Middle frontal gyrus (tissue), 1 donor: ENCODE results near the gene FAU.
"Not testable (repeated sequence)": the region's sequence is repeated elsewhere in the genome, so short reads cannot be mapped to it uniquely, and the experiment has no call there.

ENCODE experiments used
- DNase-seq: peaks from one replicate; pipeline ENCODE4 v3.0.0-alpha.2; 2015; ENCODE audit warnings: low spot score; ENCODE audit errors: extremely low spot score

FAU gene

GRCh38 chr11:65121447-65121864, 478 bp downstream of the FAU start:
- no peak for DNase-seq

- no peak for DNase-seq
Measured at GRCh38 chr11:65120831-65121230, 1.1 kb downstream of the FAU start.

GRCh38 chr11:65119670-65119995, 2.3 kb downstream of the FAU start:
- DNase-seq = no peak

GRCh38 chr11:65118891-65119669, 2.9 kb downstream of the FAU start:
- DNase-seq = not testable (repeated sequence)

GRCh38 chr11:65118097-65118837, 3.7 kb downstream of the FAU start:
- DNase-seq = no peak

GRCh38 chr11:65117206-65118096, 4.5 kb downstream of the FAU start, which contains the start of gene ZNHIT2:
Gene ZNHIT2 (minus strand): TSS chr11:65117701. CDS start chr11:65117653, 48 bp downstream.
- DNase-seq = peak; percentile 98

- no peak for DNase-seq
Measured at GRCh38 chr11:65116370-65117205, 5.3 kb downstream of the FAU start.

GRCh38 chr11:65115361-65116082, 6.4 kb downstream of the FAU start:
- DNase-seq = no peak

- DNase-seq = no peak
Measured at GRCh38 chr11:65114538-65115171, 7.3 kb downstream of the FAU start.

GRCh38 chr11:65113839-65114238, 8.1 kb downstream of the FAU start:
- no peak for DNase-seq

- DNase-seq = no peak
Measured at GRCh38 chr11:65113361-65113756, 8.6 kb downstream of the FAU start.

GRCh38 chr11:65112546-65113360, 9.2 kb downstream of the FAU start:
- no peak for DNase-seq

- DNase-seq = peak; percentile 96
Measured at GRCh38 chr11:65111744-65112545, 10.0 kb downstream of the FAU start, which contains the start of gene TM7SF2. Gene TM7SF2 (plus strand): TSS chr11:65111872. CDS start chr11:65112016, 144 bp downstream.

- DNase-seq = no peak
Measured at GRCh38 chr11:65111159-65111743, 10.7 kb downstream of the FAU start.

GRCh38 chr11:65110354-65110861, 11.5 kb downstream of the FAU start:
- peak; percentile 81 for DNase-seq

GRCh38 chr11:65109231-65110198, 12.4 kb downstream of the FAU start:
- no peak for DNase-seq
